CD4-positive, alpha-beta memory T cell (primary cell): Measurements from ENCODE around the gene TUBGCP3. TPM values are rescaled to one million over a fixed set of nuclear protein-coding genes. Genes with fewer than 3 reads are reported as not detected.

Source experiments
- CTCF ChIA-PET: fragments of 350-600 bp; sonication (Branson Sonifier 250); formaldehyde crosslinking; loops from one replicate; lab custom pipeline; 2021; ENCODE audit warnings: inconsistent platforms; ENCODE audit not compliant: partially characterized antibody; lab: Charles Lee
- POLR2A ChIA-PET: fragments of 350-600 bp; sonication (Branson Sonifier 250); formaldehyde crosslinking; loops from one replicate; lab custom pipeline; 2021; ENCODE audit not compliant: partially characterized antibody; lab: Charles Lee
- DNase-seq, 5 donors: peaks; one replicate each; pipeline versions ENCODE4 v3.0.0 to v3.0.0-alpha.2; 2020 to 2022; ENCODE audit warnings: mixed read lengths in 1 of 5
- H3K27ac ChIP-seq: one replicate; pipeline ENCODE4 v1.7.0; 2013; ENCODE audit warnings: low read depth, low read length
- H3K27me3 ChIP-seq: 2 replicates; pipeline ENCODE4 v1.7.0; 2013; ENCODE audit warnings: mild to moderate bottlenecking, low read length, moderate library complexity; ENCODE audit not compliant: insufficient read depth
- H3K36me3 ChIP-seq: 2 replicates; pipeline ENCODE4 v1.7.0; 2013; ENCODE audit warnings: mild to moderate bottlenecking, low read length, moderate library complexity; ENCODE audit not compliant: insufficient read depth
- H3K4me1 ChIP-seq: 2 replicates; pipeline ENCODE4 v1.7.0; 2013; ENCODE audit warnings: mild to moderate bottlenecking, low read length, moderate library complexity; ENCODE audit not compliant: insufficient read depth
- H3K4me3 ChIP-seq, 2 donors: one replicate each; pipeline ENCODE4 v1.7.0; 2013; ENCODE audit warnings: low read length in 2 of 2, mild to moderate bottlenecking in 1 of 2
- H3K9me3 ChIP-seq, 2 donors: one replicate each; pipeline ENCODE4 v1.7.0; 2013; ENCODE audit warnings: low read length in 2 of 2, control low read depth in 1 of 2; ENCODE audit not compliant: control insufficient read depth in 1 of 2
- H3K27ac Mint-ChIP-seq, 7 donors: one replicate each; pipeline ENCODE4 v1.8.0; 2020 to 2021; ENCODE audit warnings: mixed read lengths in 7 of 7, mild to moderate bottlenecking in 6 of 7, inconsistent platforms in 3 of 7, moderate library complexity in 3 of 7
- H3K27me3 Mint-ChIP-seq, 2 donors: one replicate each; pipeline ENCODE4 v1.8.0; 2020 to 2021; ENCODE audit warnings: mixed read lengths in 2 of 2
- H3K36me3 Mint-ChIP-seq, 2 donors: one replicate each; pipeline ENCODE4 v1.8.0; 2020 to 2021; ENCODE audit warnings: mixed read lengths in 2 of 2, inconsistent platforms in 1 of 2, mild to moderate bottlenecking in 1 of 2
- H3K4me1 Mint-ChIP-seq, 4 donors: one replicate each; pipeline ENCODE4 v1.8.0; 2020 to 2021; ENCODE audit warnings: mixed read lengths in 4 of 4, mild to moderate bottlenecking in 1 of 4
- H3K4me3 Mint-ChIP-seq, 8 donors: one replicate each; pipeline ENCODE4 v1.8.0; 2020 to 2021; ENCODE audit warnings: mixed read lengths in 8 of 8, mild to moderate bottlenecking in 7 of 8, moderate library complexity in 6 of 8, inconsistent platforms in 3 of 8
- H3K9me3 Mint-ChIP-seq, 8 donors: one replicate each; pipeline ENCODE4 v1.8.0; 2020 to 2021; ENCODE audit warnings: mixed read lengths in 8 of 8, mild to moderate bottlenecking in 5 of 8, inconsistent platforms in 3 of 8, moderate library complexity in 1 of 8
- intact Hi-C: fragments of 100-400 bp; cut with micrococcal nuclease; formaldehyde crosslinking; loops from one replicate; pipeline ENCODE4 v1.15.1; 2023
- polyA plus RNA-seq, 2 donors: library from polyadenylated mRNA; unstranded; fragments of 300-500 nt; fragmentation: Illumina TruSeq; gene quantifications; one replicate each; pipeline ENCODE4 v1.2.3, GENCODE V29; 2021
- total RNA-seq, 2 experiments: library from RNA; stranded (reverse); gene quantifications; one replicate each; pipeline ENCODE4 v1.2.3, GENCODE V29; 2021

TUBGCP3 gene
- total and polyA plus RNA-seq, 4 experiments from 2014 or later = 13.1 to 43.7 (median 29.1) TPM

DNA sequence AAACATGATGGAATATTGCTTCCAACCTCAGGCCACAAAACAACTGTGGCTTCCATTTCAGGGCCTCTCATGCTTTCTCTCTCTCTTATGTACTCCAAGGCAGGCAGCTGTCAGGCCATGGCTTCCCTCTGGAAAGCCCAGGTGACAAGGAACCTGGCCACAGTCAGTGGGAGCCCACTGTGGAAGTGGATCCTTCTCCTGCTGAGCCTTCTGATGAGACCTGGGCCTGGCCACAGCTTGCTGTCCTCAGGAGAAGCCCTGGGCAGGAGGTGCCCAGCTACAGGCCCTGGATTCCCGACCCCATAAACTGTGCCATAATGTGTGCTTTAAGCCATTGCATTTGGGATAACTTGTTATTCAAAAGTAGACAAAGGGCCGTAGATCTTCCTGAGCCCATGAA, 140.6 kb downstream of the TUBGCP3 start:
- Histone ChIP-seq H3K9me3 (no peaks in the 10 kb centered on the region), H3K4me3 (no peak overlapping the region), H3K27ac (no peak overlapping the region), H3K27me3 (no peaks in the 10 kb centered on the region), H3K36me3 (no peaks in the 10 kb centered on the region), H3K4me1 (no peaks in the 10 kb centered on the region)
- Mint-ChIP-seq H3K27me3 (peaks cover 6 to 10% of the 10 kb centered on the region in 2 donors), H3K27ac (no peak overlapping the region), H3K36me3 (no peaks in the 10 kb centered on the region), H3K9me3 (no peaks in the 10 kb centered on the region), H3K4me1 (peaks cover 0 to 8% (median under 1%) of the 10 kb centered on the region in 4 donors), H3K4me3 (no peak overlapping the region)
- POLR2A ChIA-PET = no interaction called here
- intact Hi-C loops = no loop called here
- no peak for DNase-seq
- CTCF ChIA-PET = no interaction called here

GRCh38 chr13:112446867-112447266, 141.1 kb downstream of the TUBGCP3 start:
- DNase-seq = no peak
- CTCF ChIA-PET = no interaction called here
- intact Hi-C loops = no loop called here

DNA sequence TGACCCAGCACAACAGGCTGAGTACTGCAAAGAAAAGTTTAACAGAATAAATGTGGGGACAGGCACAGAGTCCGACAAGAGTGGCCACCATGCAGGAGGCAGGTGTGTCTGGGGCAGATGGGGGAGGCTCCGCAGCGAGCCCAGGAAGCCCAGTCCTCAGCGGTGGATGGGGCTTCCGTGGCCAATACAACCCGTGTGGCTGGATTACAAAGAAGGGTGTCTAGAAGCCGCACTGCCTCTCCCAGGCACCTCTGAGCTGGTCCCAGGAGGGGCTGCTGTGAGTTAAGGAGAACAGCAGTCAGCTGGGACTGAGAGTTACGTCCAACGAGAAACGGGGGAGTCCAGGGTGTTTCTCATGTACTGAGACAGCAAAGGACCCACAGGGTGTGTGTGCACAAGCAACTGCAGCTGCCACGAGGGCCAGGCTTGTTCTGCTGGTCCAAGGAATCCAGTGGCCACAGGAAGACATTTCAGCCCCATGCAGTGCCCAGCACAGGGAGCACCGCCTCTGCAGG, 141.5 kb downstream of the TUBGCP3 start:
- H3K4me3 ChIP-seq = no peak overlapping the region
- DNase-seq = no peak
- Mint-ChIP-seq H3K4me3 (no peak overlapping the region), H3K4me1 (peaks cover 0 to 8% (median under 1%) of the 10 kb centered on the region in 4 donors), H3K27ac (no peak overlapping the region), H3K36me3 (no peaks in the 10 kb centered on the region), H3K27me3 (peaks cover 6 to 10% of the 10 kb centered on the region in 2 donors), H3K9me3 (no peaks in the 10 kb centered on the region)
- no peaks in the 10 kb centered on the region for H3K9me3 ChIP-seq
- no peak overlapping the region for H3K27ac ChIP-seq
- H3K27me3 ChIP-seq = no peaks in the 10 kb centered on the region
- no peaks in the 10 kb centered on the region for H3K4me1 ChIP-seq
- no peaks in the 10 kb centered on the region for H3K36me3 ChIP-seq
- POLR2A ChIA-PET = no interaction called here
- intact Hi-C loops = no loop called here
- CTCF ChIA-PET = no interaction called here

More at GRCh38 chr13:112446867-112447266, 141.1 kb downstream of the TUBGCP3 start:
- H3K27me3 ChIP-seq = no peaks in the 10 kb centered on the region
- no peaks in the 10 kb centered on the region for H3K4me1 ChIP-seq
- H3K4me1 Mint-ChIP-seq = peaks cover 0 to 8% (median under 1%) of the 10 kb centered on the region in 4 donors
- H3K27me3 Mint-ChIP-seq = peaks cover 6 to 10% of the 10 kb centered on the region in 2 donors
- H3K4me3 Mint-ChIP-seq = no peak overlapping the region
- no peak overlapping the region for H3K27ac Mint-ChIP-seq
- no peaks in the 10 kb centered on the region for H3K36me3 ChIP-seq
- H3K9me3 Mint-ChIP-seq = no peaks in the 10 kb centered on the region
- H3K36me3 Mint-ChIP-seq = no peaks in the 10 kb centered on the region
- H3K9me3 ChIP-seq = no peaks in the 10 kb centered on the region
- H3K4me3 ChIP-seq = no peak overlapping the region
- POLR2A ChIA-PET = no interaction called here
- no peak overlapping the region for H3K27ac ChIP-seq

DNA sequence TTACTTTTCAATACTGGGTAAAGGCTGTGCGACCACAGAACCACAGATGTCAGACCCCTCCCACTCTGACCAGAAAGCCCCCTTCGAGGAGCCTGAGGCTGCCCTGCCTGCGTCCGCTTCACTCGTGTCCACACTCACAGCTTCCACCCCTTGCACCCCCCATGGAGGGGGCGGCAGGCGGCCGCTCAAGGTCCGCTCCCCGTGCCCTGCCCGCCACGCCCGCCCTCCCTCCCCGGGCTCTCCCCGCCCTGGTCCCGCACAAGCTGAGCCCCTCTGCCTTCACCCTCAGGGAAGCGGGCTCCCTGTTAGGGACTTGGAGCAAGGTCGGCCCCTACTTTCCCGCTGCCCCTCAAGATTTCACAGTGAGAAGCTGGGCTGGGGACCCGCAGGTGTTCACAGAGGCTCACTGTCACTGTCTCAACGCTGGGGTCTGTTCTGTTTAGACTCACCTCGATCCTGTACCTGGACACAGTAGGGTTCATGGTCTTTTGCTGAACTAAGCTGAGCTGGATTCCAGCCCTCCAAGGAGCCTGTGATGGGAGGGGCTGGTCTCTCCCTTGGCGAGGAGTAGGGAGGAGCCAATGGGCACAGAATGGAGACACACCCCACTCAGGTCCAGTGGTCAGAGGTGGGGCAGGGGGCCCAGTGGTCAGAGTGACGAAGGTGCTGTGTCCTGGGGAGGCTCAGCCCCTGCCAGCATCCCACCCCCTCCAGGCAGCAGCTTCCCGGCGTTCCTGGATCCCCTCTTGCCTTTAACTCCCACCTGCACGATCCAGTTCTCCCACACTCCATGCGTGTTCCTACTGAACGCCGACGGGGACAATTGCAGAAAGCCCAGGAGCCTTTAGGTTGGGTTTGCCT, 142.3 kb downstream of the TUBGCP3 start:
- intact Hi-C loops = no loop called here
- POLR2A ChIA-PET = no interaction called here

GRCh38 chr13:112444416-112445399, 143.2 kb downstream of the TUBGCP3 start:
- POLR2A ChIA-PET = no interaction called here
- H3K4me1 ChIP-seq = no peaks in the 10 kb centered on the region
- peaks cover 0 to 3% (median 0%) of the 10 kb centered on the region in 8 donors for H3K9me3 Mint-ChIP-seq
- H3K36me3 Mint-ChIP-seq = no peaks in the 10 kb centered on the region
- H3K27me3 ChIP-seq = no peaks in the 10 kb centered on the region
- peaks cover 8 to 15% of the 10 kb centered on the region in 2 donors for H3K27me3 Mint-ChIP-seq
- no peak for DNase-seq
- H3K27ac ChIP-seq = no peak overlapping the region
- intact Hi-C loops = no loop called here
- H3K27ac Mint-ChIP-seq = no peak overlapping the region
- peaks cover 0 to 8% (median 2%) of the 10 kb centered on the region in 4 donors for H3K4me1 Mint-ChIP-seq
- H3K9me3 ChIP-seq = no peaks in the 10 kb centered on the region
- CTCF ChIA-PET = no interaction called here
- H3K4me3 ChIP-seq = no peak overlapping the region
- H3K36me3 ChIP-seq = no peaks in the 10 kb centered on the region
- H3K4me3 Mint-ChIP-seq = no peak overlapping the region

More for the DNA sequence above, 142.3 kb downstream of the TUBGCP3 start:
- DNase-seq = no peak
- no peak overlapping the region for H3K4me3 Mint-ChIP-seq
- Histone ChIP-seq H3K4me3 (no peak overlapping the region), H3K9me3 (no peaks in the 10 kb centered on the region), H3K27me3 (no peaks in the 10 kb centered on the region), H3K36me3 (no peaks in the 10 kb centered on the region), H3K4me1 (no peaks in the 10 kb centered on the region), H3K27ac (no peak overlapping the region)
- no peaks in the 10 kb centered on the region for H3K36me3 Mint-ChIP-seq
- H3K27ac Mint-ChIP-seq = no peak overlapping the region
- peaks cover 6 to 10% of the 10 kb centered on the region in 2 donors for H3K27me3 Mint-ChIP-seq
- no peaks in the 10 kb centered on the region for H3K9me3 Mint-ChIP-seq
- CTCF ChIA-PET = no interaction called here
- peaks cover 0 to 8% (median under 1%) of the 10 kb centered on the region in 4 donors for H3K4me1 Mint-ChIP-seq

DNA sequence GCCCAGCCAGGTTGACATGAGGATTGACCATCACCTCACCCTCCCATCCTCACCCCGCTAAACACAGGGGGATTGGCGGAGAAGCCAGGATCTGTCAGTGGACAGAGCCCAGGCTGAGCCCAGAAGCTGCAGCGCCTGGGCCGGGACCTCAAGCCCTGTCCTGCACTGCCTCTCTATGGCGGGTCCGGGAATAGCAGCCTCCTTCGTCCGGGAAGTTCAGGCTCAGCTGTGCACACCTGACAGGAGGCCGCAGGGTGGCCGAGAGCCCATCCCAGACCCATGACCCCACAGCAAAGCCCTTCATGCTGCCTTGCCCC, 144.0 kb downstream of the TUBGCP3 start:
- intact Hi-C loops = no loop called here
- H3K9me3 Mint-ChIP-seq = peaks cover 0 to 7% (median 2%) of the 10 kb centered on the region in 8 donors
- ChIA-PET POLR2A (no interaction called here), CTCF (no interaction called here)
- H3K27ac Mint-ChIP-seq = no peak overlapping the region
- H3K36me3 Mint-ChIP-seq = no peaks in the 10 kb centered on the region
- H3K27me3 ChIP-seq = no peaks in the 10 kb centered on the region
- no peaks in the 10 kb centered on the region for H3K9me3 ChIP-seq
- no peak overlapping the region for H3K4me3 Mint-ChIP-seq
- H3K27me3 Mint-ChIP-seq = peaks cover 10 to 15% of the 10 kb centered on the region in 2 donors
- H3K27ac ChIP-seq = no peak overlapping the region
- H3K4me1 Mint-ChIP-seq = peaks cover 0 to 8% (median 2%) of the 10 kb centered on the region in 4 donors
- H3K4me3 ChIP-seq = no peak overlapping the region
- peak in 2 of 5 donors; percentile 7 to 9 for DNase-seq
- no peaks in the 10 kb centered on the region for H3K36me3 ChIP-seq
- H3K4me1 ChIP-seq = no peaks in the 10 kb centered on the region
